HG03442 (cell line): Measurements from ENCODE around the gene RBM20.
"Not testable (repeated sequence)": the region's sequence is repeated elsewhere in the genome, so short reads cannot be mapped to it uniquely, and the experiment has no call there.

Experiments
- ATAC-seq: cut with Tn5 transposase; IDR thresholded peaks from one replicate; pipeline ENCODE4 v1.9.1; 2021; ENCODE audit warnings: mild to moderate bottlenecking, moderate library complexity; ENCODE audit not compliant: unreplicated experiment

The RBM20 gene

DNA sequence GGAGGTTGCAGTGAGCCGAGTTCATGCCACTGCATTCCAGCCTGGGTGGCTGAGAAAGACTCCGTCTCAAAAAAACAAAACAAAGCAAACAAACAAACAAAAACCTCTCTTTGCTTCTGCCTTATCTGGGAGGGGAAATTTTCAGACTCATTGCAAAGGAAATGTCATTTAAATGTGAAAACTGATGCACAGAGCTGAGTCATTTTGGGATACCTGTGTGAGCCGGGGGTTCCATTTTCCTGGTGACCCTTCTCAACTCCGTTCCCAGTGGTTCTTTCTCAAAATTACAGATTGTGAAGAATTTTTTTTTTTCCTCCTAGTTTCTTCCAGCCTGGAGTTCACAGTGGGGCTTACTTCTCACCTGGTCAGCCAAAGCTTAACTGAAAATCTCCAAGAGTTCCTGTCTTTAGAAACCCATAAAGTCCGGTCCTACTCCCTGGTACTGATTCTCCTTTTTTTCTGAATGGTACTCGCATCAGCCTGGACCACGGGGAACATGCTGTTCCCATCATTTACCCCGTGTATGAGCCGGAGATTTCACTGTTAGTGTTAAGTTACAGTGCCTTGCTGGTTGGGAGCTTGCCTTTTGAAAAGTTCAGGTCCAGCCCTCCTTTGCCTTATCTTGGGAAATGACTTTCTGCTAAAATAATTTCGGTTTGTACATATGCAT is 56.9 kb downstream of the RBM20 start:
- no peak for ATAC-seq

DNA sequence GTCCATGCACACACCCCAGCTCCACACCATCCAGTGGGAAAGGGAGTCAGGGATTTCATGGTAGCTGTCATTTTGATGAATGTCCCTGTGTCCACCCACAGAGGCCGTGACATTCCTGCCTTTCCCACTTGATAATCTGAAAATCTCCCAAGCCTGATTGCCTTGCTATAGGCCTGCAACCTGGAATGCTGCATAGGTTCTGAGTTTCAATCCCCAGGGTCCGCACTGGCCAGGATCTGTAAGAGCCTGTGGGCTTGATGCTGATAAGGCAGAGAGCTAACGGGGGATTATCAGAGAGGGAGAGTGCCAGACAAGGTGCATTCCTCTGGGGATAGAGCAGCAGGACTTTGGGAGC is 57.5 kb downstream of the RBM20 start:
- no peak for ATAC-seq

DNA sequence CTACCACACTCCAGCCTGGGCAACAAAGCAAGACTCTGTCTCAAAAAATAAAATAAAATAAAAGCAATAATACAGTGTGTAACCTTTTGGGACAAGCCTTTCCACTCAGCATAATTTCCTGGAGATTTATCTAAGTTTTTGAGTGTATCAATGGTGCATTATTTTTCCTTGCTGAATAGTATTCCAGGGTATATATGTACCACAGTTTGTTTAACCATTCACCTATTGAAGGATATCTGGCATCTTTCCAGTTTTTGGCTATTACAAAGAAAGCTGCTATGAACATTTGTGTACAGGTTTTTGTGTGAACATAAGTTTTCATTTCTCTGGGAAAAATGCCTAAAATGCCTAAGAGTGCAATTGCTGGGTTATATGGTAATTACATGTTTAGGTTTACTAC is 59.9 kb downstream of the RBM20 start:
- no peak for ATAC-seq

DNA sequence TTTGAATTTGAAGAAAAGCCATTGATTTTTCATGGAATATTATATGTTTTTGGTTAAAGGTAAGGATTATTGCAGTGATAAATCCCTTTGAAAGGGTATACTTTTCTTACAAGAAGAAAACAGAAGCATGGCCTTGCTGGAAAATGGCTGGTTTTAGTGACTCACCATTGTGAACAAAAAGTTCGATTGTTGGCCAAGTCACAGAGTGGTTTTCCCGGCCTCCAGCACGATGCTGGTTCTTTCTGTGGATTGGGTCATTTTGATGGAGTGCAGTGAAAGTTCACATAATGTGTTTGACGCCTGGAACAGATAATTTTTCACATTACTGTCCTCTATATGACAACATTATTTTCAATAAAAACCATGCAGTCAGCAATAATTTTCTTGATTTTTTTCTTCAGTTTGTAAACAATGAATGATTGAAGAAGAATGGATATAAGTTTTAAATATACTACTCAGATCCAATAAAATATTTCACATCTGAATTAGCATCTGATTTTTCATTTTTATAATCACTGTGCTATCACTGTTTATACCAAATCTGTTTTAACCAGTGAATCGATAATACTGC is 60.9 kb downstream of the RBM20 start:
- ATAC-seq = no peak

DNA sequence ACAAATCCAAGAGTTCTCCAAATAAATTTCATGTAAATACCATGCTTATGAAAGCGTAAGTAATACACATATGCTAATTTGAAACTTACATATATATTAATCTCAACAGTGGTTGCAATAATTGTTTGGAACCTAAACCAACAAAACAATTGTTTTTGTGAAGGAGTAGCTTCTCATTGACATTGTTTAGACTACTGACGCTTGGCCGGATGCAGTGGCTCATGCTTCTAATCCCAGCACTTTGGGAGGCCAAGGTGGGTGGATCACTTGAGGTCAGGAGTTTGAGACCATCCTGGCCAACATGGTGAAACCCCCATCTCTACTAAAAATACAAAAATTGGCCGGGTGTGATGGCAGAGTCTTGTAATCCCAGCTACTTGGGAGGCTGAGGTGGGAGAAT is 61.5 kb downstream of the RBM20 start:
- ATAC-seq = not testable (repeated sequence)

DNA sequence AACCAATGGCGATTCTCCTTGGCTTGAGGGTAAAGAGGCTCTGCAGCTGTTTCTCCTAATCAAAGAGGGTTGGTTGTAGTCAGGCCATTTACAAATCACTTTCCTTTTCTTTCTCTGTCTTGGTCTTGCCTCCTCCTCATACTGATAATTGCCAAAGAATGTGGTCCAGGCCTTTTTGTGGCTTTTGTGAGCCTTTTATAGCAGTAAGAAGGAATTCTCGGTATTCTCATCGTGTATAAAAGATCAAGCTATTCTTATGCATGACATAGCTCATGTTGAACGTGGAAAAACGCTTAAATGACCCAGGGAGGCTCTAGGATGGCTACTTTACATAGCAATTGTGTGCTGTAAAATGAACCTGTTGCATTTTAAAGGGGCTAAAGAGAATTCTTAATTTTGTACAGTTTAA is 62.6 kb downstream of the RBM20 start:
- no peak for ATAC-seq

DNA sequence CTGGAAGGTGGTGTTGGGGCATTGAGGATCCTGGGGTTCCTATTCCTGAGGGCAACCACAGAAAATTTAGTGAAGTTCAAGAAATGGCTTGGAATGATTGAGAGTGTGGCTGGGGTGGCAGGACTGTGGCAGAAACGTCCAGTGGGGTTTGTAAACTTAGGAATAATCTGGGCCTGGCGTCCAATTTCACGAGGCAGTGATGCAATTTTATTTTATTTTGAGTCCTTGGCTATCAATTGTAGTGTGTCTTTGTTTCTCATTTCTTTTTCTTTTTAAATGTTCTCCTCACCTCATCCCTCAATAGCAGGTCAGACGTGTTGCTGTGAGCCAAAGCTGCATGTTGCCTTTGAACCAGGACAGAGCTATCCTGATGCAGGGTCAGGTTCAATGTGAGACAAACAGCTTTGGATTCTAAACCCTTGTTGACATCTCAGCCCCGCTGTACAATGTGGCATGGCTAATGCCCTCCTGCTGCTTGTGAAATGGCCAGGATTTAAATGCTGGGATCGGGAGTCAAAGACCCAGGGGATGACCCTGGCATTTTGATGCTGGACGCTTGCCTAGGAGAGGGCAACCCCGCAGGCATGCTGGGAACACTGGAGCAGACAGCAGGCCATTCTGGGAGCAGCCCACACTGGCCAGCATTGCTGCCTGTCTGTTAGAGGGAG is 64.8 kb downstream of the RBM20 start:
- ATAC-seq = no peak

DNA sequence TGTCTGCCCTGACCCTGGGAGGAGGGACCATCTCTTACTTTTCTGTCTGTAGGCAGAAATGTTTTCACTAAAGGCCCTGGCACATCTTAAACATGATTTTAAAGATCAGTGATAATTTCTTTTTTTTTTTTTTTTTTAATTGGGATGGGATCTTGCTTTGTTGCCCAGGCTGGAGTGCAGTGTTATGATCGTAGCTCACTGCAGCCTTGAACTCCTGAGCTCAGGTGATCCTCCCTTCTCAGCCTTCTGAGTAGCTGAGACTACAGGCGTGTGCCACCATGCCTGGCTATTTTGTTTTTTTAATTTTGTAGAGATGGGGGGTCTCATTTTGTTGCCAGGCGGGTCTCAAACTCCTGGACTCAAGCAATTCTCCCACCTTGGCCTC is 65.3 kb downstream of the RBM20 start:
- no peak for ATAC-seq

DNA sequence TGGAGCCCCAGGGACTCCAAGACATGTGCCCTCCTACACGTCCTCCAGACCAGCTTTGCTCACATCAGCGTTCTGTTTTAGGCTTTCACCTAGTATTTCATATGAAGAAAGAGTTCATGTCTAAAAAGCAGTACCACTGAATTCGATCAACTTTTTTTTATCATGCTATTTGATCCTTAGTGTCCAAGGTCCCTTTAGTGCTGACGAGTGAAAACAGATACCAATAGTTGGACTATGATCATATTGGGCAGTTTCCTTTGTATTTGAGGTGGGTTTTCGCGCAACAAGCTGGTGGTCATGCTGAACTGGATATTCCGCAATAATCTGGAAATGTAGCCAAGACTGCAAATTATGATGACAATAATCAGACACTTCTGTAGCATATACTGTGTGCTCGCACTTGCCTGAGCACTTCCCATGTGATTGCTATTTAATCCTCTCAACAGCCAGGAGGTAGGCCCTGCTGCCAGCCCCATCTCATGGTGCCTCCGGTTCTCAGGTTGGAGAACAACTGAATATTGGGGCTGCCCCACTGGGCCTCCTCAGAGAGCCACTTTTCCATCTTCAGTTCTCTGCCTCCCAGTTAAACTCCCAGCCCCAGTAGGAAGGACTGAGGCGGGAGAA is 65.9 kb downstream of the RBM20 start:
- no peak for ATAC-seq

DNA sequence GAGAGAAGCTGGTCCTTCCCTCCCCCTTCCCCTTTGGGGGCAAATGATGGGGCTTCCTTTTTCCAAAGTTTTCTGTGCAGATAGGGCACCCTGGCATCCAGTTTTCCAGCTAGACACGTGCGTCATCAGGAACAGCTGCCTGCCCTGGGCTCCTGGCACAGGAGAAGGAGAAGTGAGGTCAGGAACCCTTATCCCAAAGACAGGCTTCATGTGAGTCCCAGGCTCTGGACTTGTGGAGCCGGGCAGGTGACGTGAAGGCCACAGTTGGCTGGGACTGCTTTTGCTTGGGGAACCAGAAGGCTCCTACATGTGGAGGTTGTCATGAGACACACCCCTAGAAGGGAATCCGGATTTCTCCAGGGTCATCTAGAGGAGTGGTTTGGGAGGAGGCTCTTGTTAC is 66.5 kb downstream of the RBM20 start:
- no peak for ATAC-seq

DNA sequence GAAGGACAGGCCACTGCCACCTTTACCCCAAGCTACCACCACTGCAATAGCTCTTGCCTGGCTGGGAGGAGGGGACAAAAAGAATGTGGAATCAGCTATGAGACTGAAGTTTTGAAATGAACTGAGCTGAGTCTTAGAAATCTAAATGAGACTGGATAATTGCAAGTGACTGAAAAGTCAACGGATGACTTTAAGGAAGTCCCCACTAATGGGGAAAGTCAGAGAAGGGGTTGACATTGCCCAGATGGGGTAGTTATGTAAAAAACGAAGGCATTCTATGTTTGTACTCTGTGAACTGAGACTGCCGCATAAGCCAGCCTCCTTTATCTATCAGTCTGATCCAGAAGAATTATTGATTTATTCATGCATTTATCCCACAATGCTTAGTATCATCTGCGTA is 67.2 kb downstream of the RBM20 start:
- ATAC-seq = no peak

DNA sequence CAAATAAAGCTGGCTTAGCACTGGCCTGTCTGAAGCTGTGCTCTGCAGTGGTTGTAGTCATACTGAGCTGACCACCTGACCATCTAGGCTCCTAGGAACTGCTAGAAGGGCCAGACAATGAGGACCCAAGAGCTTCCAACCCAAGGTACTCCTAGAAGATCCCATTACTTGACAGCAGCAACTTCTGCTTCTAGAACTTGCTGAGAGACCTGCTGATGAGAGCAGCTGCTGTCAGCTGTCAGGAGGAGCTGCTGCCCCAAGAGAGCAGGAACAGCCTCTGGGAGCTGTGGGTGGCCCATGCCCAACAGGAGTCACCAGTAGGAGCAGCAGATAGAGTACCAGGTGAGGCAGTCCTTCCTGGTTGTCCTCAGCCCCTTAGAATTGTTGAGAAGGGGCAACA is 70.2 kb downstream of the RBM20 start:
- no peak for ATAC-seq

DNA sequence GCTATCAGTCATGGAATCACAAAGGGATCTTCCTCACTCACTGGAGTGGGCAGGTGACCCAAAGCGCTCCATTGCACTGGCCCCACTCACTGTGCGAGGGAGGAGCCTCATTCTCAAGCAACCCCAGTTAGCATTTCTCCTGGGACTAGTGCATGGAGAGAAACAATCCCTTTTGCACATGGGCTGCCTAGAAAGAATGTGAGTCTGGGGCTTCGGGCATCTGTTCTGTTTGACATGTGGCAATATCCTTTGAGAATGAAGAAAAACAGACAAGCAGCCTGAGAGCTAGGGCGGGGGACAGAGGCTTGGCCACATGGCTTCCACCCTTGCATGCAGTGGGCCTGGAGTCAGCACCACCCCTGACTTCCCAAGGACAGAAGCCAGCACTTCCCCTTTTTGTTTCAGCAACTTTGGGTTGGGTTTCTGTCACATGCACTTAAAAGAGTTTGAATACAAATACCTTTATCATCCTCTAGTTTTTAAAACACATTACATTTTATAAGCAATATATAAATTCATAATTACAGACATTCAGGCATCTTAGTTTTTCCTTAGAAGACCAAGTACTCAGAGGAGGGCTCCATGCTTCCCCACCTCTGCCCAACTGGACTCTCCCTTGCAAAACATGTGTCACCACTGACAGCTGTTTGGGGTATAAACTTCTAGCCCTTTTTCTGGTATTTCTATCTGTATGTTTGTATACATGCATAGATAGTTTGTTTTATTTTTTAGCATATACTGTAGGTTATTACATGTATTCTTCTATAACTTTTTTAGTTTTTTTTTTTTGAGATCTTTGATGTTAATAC is 73.8 kb downstream of the RBM20 start:
- no peak for ATAC-seq

DNA sequence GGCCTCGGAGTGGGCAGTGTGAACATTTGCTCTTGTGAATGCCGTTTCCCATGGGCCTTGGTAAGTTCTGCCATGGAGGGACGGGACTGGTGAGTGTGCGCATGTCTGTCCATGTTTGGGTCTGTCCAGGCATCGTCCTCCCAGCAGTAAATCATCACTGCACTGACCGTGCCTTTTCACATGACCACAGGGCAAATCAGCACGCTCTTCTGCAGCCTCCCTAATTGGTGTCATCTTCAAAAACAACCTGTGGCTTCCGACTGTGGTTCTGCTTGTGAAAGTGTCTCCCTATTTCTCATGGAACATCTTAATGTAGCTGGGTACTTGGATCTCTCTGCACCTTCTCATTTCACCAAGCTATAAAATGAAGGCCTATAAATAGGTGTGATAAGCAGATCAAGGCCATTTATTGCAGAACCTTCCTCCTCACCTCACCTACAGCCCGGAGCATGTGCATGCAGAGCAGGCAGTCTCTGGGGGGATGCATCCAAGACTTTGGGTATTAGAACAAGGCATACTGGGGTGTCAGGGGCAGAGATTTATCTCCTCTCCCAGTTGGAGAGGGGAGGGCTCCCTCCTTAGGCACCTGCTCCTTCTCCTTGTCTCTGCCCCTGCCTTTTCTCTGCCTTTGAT is 77.4 kb downstream of the RBM20 start:
- ATAC-seq = no peak

DNA sequence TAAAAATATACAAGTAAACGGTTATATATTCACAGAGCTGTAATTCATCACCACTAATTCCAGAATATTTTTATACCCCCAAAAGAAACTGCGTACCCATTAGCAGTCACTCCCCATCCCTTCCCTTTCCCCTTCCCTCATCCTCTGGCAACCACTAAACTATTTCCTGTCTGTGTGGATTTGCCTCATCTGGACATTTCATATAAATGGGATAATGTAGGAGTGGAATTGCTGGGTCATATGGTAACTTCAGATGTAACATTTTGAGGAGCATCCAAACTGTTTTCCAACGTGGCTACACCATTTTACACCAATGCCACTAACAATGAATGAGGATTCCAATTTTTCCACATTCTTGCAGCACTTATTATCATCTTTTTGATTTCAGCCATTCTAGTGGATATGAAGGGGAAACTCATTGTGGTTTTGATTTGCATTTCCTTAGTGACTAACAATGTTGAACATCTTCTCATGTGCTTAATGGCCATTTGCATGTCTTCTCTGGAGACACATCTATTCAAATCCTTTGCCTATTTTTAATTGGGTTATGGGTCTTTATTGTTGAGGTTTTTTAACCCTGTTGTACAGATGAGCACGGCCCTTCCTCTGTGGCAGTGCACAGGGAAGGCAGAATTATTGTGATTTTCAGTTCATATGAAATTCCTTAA is 79.2 kb downstream of the RBM20 start:
- no peak for ATAC-seq

DNA sequence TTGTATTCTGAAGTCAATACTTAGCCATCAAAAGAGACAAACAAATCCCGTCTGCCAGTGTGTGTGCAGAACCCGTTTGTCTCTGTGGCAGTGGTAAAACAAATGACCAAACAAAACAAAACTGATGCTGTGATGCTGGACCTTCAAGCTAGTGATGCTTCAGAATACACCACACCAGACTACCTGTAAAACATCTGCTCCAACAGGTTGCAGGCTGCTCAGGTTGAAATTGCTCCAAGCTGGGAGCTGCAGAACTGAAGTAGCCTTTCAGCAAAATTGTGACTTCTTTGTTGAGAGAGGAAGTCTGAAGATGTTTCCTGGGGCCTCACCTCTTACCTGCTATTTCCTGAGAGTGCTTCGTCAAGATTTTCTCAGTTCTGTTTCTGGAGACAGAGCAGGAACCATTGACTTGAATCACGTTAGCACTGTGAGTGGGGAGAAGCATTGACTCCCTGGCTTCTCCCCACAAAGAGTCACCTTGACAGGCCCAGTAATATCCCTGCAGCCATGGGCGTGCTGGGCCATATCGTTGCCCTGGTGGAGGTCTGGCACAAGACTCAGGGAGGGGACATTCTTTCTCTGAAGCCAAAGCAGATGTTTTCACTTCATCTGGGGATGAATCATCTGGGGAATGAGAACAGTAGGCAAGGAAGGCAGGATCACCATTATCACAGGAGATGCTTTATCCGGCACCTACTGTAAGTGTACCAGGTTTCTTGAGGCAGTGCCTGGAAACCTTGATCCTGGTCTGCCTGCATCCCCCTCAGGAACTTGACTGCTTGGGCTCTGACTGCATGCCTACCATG is 80.2 kb downstream of the RBM20 start:
- ATAC-seq = peak; percentile 71

DNA sequence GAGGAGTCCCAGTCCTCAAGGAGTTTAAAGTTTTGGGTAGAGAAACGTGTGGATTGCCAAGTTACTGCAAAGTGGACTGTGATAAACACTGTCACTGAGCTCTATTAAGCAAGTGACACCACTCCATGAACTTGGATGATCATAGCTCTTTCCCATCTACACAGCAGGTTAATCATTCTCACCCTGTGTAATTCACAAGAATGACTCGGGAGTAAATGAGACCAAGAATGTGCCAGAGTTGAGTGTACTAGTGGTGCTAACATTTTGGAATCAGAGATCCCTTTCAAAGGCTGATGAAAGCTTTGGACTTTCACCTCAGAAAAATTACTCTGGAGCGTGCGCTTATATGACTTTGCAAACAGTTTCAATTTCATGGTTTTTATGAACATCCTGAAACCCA is 80.8 kb downstream of the RBM20 start:
- no peak for ATAC-seq

DNA sequence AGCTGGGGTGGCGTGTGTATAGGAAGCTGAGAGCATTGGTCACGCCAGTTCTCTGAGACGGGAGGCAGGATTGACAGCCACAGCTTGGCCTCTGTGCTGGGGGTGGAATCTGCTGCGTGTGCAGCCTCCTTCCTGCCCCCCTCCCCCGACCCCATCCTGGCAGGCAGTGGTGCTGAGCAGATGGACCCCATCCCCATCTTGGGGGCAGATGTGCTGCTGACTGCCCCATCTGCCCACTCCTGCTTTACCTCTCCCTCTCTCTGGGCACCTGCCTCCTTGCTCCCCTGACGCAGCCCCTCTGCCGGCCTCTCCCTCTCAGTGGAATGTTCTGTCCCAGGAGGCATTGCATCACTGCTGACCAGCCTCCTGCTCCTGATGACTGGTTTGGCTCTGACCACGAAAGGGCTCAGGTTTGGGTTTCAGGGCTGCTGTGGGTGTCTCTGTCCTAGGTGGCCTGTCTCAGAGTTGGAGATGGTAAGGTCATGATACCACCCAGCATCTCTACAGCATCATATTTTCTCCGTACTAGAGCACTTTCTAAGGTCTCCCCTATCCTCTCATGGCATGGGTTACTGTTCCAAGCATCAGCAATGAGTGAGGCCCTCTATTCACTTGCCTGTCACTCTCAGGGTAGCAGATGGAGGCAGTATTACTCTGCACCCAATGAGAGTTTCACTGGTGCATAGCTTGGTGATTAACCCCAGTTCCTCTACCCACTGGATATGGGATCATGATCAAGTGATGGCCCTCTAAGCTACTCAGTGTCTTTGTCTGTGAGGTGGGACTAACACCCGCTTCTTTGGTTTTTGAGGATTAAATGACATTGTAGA is 81.9 kb downstream of the RBM20 start:
- ATAC-seq = no peak

DNA sequence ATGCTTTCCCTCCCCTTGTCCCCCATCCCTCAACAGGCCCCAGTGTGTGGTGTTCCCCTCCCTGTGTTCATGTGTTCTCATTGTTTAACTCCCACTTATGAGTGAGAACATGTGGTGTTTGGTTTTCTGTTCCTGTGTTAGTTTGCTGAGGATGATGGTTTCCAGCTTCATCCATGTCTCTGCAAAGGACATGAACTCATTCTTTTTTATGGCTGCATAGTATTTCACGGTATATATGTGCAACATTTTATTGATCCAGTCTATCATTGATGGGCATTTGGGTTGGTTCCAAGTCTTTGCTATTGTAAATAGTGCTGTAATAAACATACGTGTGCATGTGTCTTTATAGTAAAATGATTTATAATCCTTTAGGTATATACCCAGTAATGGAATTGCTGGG is 83.6 kb downstream of the RBM20 start:
- not testable (repeated sequence) for ATAC-seq
